ENCODE data around the gene ZCCHC2. TPM values are rescaled to one million over a fixed set of nuclear protein-coding genes. Genes with fewer than 3 reads are reported as not detected.

ZCCHC2 gene
- total and polyA plus RNA-seq, 9 of the 15 experiments (the other 6 are each of a cell fraction or from before 2014, with no cell fraction given): 1.0 to 9.2 (median 6.0) TPM

- TF ChIP-seq CREM (IDR thresholded peaks at IDR 0.05; ENCODE audit: low read depth): no peak
- no peak for TF ChIP-seq BACH1 (tag; IDR thresholded peaks at IDR 0.05)
- no peak for TF ChIP-seq PRMT5 (CRISPR knock-in tag; IDR thresholded peaks at IDR 0.05)
- TF ChIP-seq ESRRB (CRISPR knock-in tag; IDR thresholded peaks at IDR 0.05; ENCODE audit: borderline replicate concordance): no peak
- TF ChIP-seq SIRT6 (IDR thresholded peaks at IDR 0.05; ENCODE audit: low read depth, low read length): no peak
- TF ChIP-seq CBFA2T2 (conservative IDR thresholded peaks at IDR 0.05): no peak
- no peak for TF ChIP-seq ETS2 (tag; IDR thresholded peaks at IDR 0.05; ENCODE audit: borderline replicate concordance, poor library complexity, severe bottlenecking)
- no peak for TF ChIP-seq RFX7 (CRISPR knock-in tag; IDR thresholded peaks at IDR 0.05)
Measured at GRCh38 chr18:62545098-62545497, 22.3 kb downstream of the ZCCHC2 start (continued).

GRCh38 chr18:62549755-62550154, 26.9 kb downstream of the ZCCHC2 start:
- in situ Hi-C loops (cut with MboI): no loop called here
- H3K79me2 ChIP-seq (ENCODE audit: control insufficient read depth, insufficient read depth, low read length): no peaks in the 10 kb centered on the region
- ATAC-seq (no peak), FAIRE-seq (no peak), DNase-seq (ENCODE audit: extremely low read depth in 1 of 4, low spot score in 3 of 4) (no peak)
- H3K9ac ChIP-seq (ENCODE audit: insufficient read depth in 1 of 2, low read depth in 2 of 2, low read length in 2 of 2): no peak overlapping the region
- no peak overlapping the region for H3K4me2 ChIP-seq (ENCODE audit: insufficient read depth, low read length)
- POLR2A ChIA-PET: no interaction called here
- H4K20me1 ChIP-seq (replicated peaks; ENCODE audit: control insufficient read depth, insufficient read depth, low read length): no peaks in the 10 kb centered on the region
- no peaks in the 10 kb centered on the region for H3K9me1 ChIP-seq (ENCODE audit: control insufficient read depth, insufficient read depth, low read length)
- H3K9me3 ChIP-seq (replicated peaks; ENCODE audit: control insufficient read depth, insufficient read depth, low read depth, low read length): no peaks in the 10 kb centered on the region
- no peak overlapping the region for H3K27ac ChIP-seq (ENCODE audit: extremely low read depth, low read depth, low read length)
- WGBS (ENCODE audit: insufficient coverage, low coverage, missing lambda C conversion rate): 79% methylated on average over 5 of the region's 5 CpGs
- H3K4me1 ChIP-seq (replicated peaks in 1 of 2; ENCODE audit: control insufficient read depth in 2 of 2, insufficient read depth in 2 of 2, low read length in 2 of 2): peaks cover 0 to 8% of the 10 kb centered on the region in 2 experiments; a peak in 3 of 5 replicates
- no TSS peak for BruUV-seq (replicated peaks)
- CTCF ChIA-PET (ENCODE audit: low intra/inter-chr PET ratio): no interaction called here
- H3K27me3 ChIP-seq (ENCODE audit: control insufficient read depth in 2 of 2, insufficient read depth in 2 of 2, low read length in 2 of 2): no peaks in the 10 kb centered on the region
- no peak overlapping the region for H3K4me3 ChIP-seq
- peaks cover 31% of the 10 kb centered on the region; the same call in 2 of the 3 replicates for H3K36me3 ChIP-seq (ENCODE audit: control insufficient read depth, insufficient read depth, low read length)
- intact Hi-C loops (cut with micrococcal nuclease): no loop called here
- no peak overlapping the region for H2AFZ ChIP-seq (ENCODE audit: low read depth, low read length)
- TF ChIP-seq TBP (optimal IDR thresholded peaks at IDR 0.05; ENCODE audit: low read depth, low read length): no peak
- TF ChIP-seq ARHGAP35 (IDR thresholded peaks at IDR 0.05; ENCODE audit: partially characterized antibody): no peak
- TF ChIP-seq CTCFL (IDR thresholded peaks at IDR 0.05; ENCODE audit: borderline replicate concordance, insufficient read depth, low read depth, low read length, poor library complexity, severe bottlenecking): no peak

All from K562 (cell line).